Medulla oblongata (tissue), 1 donor: ENCODE data around the gene ERVMER34-1.

ENCODE experiments used
- DNase-seq: peaks from one replicate; pipeline ENCODE4 v3.0.0-alpha.2; 2015; ENCODE audit errors: extremely low spot score

The ERVMER34-1 gene

DNA sequence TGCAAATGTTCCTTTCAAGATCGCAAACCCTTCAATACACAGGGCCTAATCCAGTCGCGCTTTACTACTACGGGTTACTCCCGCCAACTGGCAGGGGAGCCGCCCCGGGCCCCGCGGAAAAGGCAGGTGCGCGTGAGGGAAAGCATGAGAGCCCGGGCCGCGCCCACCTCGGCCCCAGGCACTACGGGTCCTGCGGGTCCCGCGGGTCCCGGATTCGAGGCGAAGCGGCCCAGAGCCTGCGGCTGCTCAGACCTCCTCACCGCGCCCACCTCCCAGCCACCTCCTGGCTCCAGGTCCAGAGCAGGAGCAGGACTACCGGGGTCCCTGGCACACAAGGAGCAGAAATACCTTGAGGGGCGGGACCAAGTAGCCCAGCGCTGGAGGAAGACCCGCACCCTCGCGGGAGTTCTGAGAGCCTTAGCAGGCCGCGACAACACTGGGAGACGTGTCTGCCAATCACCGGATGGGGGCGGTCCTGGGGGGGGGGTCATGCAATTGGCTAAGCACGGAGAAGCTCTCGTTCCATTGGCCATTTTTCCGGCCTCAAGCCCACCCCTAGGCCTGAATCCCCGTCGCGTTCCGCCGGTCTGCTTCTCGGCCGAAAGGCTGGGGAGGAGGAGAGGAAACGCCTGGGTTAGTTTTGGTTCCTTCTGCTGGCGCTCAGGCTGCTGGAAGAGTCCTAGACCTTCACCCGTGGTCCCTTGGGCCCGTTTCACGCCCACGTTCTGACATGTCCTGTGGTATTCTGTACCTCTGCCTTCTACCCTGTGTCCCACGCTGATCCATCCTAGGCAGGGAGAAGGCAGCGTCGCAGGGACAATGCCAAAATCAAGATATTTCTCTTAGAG, 29.0 kb downstream of the ERVMER34-1 start:
- DNase-seq = peak; percentile 98

DNA sequence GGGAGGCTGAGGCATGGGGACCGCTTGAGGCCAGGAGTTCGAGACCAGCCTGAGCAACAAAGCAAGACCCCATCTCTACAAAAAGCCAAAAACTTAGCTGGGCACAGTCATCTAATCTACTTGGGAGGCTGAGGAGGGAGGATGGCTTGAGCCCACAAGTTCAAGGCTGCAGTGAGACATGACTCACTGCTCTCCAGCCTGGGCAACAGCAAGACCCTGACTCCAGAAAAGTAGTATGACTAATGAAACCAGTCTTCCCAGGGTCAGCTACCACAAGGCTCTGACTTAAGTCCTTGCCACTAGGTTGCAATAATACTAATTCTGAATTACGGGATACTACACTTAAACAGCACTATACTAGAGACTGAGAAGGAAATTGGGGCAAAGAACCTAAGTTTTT, 33.1 kb downstream of the ERVMER34-1 start:
- DNase-seq = no peak

DNA sequence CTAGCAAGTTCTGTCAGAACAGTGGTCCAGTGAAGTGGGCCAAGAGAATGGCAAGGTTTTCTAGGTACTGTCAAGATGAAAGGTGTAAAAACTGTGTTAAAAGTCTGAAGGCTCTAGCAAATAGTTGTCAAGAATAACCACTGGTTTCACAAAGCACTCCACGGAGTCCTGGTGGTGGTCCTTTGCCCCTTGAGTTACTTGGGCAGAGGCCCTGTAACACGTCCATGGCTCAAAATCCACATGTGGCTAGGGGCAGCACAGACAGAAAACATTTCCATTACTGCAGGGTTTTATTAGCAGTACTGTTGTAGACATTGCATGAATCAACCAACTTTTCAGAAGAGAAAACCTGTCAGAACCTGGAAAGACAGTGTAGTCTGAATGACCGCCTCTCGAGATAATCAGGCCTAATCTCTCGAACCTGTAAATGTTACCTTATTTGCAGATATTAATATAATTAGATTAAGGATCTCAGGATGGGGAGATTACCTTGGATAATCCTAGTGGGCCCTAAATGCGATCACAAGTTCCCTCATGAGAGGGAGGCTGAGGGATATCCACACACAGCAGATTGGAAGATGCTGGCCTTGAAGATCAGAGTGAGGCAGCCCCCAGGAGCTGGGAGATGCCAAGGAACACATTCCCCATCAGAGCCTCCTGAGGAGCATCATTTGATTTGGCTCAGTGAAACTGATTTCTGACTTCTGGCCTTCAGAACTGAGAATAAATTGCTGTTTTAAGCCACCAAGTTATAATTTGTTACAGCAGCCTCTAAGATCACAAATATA, 34.7 kb downstream of the ERVMER34-1 start:
- no peak for DNase-seq

DNA sequence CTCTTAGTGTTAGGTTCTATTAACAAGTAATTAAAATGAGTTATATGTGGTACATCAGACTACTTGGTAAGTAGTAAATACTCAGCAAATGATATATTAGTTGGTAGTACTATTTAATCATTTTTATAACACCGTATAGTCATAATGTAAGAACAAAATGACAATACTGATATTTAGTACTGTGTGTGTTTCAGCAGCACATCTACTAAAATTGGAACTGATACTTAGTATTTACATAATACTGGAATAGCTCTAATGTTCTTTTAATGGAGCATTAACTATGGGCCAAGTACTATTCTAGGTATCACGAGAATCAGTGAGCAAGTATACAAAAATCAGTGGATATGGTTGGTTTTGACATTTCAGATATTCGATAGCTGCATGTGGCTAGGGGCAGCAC, 35.3 kb downstream of the ERVMER34-1 start:
- no peak for DNase-seq

DNA sequence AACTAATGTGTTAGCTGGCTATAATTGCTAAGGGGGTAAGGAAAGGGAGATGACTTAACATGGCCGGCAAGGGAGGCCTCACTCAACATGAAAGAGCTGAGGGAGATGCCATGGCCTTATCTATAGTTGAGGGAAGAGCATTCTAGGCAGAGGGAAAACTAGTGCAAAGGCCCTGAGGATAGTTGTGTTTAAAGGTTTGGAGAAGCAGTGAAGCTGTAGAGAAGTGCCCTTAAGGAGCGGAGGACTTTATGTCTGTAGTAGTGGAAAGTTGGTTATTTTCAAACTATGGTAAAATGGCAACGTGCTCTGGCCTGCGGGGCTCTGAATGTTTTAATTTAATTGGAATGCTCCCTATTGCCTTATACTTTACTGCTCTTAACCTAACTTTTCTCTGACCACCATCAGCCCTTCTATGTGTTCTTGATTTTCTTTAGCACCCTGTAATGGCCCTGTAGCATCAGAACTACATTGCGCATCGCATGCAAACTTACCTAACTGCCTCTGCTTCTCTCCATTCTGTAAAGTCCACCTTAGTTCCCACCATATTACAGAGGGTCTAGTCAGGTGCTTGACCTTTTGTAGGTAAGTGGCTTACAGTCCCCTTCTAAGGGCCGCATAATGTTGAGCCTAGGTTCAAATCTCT, 35.8 kb downstream of the ERVMER34-1 start:
- DNase-seq = no peak

DNA sequence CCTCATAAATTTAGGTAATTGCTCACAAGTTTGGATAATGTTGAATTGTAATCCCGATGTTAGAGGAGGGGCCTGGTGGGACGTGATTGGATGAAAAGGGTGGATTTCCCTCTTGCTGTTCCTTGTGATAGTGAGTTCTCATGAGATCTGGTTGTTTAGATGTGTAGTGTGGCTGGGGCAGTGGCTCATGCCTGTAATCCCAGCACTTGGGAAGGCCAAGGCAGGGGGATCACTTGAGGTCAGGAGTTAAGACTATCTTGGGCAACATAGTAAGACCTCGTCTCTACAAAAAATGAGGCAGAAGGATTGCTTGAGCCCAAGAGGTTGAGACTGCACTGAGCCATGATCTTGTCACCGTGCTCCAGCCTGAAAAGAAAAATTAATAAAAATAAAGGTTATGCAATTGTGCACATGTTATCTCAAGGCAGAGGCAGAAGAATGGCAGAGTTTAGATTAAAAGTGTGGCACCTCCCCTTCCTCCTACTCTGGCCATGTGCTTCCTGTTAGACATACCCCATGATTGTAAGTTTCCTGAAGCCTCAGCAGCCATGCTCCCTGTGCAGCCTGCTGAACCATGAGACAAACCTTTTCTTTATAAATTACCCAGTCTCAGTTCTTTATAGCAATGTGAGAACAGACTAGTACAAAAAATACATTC, 36.5 kb downstream of the ERVMER34-1 start:
- no peak for DNase-seq

DNA sequence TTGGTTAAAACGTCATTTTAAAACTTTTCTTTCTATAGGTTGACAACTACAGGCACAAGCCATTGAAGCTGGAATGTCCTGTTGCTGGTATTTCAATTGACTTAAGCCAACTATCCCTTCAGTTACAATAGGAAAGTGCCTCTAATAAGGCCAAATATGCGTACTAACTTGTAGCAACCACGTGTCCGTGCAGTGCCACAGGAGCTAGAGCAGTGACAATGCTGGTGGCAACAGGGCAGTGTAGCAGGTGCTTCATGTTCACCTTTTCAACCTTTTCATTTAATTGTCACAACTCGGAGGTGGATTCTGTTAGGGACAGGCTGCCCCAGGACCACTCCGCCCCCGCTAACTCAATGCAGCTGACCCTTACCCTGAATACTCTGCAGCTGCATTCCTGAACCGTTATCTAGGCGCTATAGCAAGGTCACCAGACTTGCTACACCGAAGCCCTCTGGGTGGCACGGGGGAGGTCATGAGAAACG, 37.7 kb downstream of the ERVMER34-1 start:
- DNase-seq = no peak

DNA sequence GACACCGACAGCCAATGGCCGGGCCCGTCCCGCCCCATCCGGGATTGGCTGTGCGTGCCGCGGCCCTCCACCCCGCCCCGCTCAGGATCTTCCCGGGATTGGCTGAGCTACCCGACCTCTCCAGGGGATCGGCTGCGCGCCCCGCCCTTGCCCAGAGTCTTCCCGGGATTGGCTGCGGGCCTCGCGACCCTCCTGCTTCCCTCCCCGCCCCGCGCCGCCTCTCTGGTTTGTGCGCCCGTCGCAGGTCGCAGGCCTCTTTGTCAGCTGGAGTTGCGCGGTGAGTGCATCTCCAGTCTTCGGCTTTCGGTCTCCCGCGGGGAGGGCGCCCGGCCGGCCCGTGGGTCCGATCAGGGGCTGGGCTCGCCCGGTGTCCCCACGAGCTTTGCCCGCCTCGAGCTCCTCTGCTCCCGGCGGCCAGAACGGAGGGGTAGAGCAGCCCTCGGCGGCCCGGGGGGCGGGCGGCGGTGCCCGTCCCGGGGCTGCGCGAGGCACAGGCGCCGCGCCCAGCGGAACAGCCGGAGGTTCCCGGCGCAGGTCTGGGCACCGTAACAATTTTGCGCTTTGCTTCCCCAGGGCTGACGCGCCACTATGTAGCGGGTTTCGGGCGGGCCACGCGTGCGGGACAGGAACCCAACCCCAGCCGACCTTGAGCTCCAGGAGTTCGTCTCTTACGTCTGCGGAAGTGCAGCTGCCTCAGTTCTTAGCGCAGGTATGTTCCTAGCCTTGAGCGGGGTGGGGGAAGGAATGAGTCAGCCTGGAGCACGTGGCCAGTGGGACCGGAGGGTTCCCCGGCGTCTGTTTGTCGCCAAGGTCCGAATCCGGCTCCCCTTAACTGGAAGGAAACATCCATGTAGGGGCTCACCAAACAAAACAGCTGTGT, 38.7 kb downstream of the ERVMER34-1 start:
- peak; percentile 98 for DNase-seq

DNA sequence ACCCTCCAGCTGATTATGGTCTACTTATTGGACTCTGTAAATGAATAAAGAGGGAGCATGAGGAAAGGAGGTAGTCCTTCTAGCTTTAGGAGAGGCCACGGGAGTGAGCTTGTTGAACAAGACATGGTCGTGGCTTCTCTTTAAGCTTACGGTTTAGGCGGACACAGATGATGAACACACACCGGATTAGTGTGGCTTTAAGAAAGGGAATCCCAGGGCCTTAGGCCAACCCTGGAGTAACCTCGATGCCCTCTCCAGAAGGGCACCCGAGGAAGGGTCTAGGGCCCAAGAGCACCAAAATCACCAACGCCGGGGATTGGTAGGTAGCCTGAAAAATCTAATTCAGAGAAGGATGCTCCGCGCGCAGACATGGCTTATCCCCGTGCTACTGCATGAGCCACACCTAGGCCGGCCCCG, 39.4 kb downstream of the ERVMER34-1 start:
- no peak for DNase-seq

DNA sequence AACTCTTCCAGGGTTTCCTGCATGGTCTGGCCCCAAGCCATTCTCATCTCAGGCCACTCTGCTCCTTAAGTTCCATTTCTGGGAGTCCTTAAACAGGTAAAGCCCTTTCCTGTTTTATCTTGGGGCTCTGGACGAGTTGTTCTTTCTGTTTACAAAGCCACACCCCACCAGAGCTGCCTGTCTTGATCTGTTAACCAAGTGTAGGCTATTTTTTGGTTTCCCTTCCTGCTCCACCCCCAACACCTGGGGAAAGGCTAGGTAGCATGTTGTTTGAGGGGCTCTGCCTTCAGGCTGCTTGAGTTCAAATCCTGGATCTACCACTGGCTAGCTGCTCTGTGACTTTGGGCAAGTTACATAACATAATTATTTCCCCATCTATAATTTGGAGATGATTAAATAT, 40.0 kb downstream of the ERVMER34-1 start:
- DNase-seq = no peak

DNA sequence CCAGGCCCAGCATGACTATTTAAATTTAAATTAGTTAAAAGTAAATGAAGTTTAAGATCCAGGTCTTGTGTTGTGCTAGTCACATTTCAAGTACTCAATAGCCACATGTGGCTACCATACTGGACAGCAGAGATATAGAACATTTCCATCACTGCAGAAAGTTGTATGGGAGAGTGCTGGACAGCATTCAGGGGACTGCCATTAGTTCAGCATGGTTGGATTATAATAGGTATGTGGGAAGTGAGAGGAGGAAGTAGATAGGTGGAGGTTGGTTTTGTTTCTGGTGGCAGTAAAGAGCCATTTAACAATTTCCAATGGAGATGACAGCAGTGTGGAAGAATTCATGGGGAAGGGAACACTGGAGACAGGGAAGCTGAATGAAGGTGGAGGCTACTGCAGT, 42.1 kb downstream of the ERVMER34-1 start:
- no peak for DNase-seq

DNA sequence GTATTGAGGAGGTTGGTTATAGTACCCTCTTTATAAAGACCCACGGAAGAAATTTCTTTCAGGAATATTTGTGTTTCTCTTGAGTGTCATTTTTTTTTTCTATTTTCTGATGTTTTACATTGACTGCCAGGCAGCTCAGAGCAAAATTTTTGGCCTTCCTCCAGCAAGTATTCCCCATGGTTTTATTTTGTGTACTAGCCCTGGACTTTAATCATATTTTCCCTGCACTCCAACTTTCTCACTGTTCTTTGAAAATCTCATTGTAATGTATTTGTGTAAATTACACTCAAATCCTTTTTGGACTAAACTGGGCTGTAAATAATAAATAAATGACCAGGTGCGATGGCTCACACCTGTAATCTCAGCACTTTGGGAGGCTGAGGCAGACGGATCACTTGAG, 46.6 kb downstream of the ERVMER34-1 start:
- no peak for DNase-seq

DNA sequence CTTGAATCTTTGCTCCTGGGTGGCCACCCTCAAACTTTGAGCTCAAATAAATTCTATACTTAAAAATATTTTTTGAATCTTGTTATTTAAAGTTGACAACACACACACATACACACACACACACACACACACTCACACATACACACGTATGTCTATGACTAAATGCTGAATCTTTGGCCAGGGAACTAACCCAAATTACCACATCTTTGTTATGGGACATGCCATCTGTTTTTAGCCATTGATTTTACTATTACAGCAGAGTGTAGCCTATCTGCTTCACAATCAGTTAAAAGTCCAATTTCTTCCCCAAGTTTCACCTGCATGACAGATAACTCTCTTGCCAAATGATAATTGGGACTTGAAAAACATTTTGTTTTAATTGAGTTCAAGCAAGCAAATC, 47.1 kb downstream of the ERVMER34-1 start:
- no peak for DNase-seq

DNA sequence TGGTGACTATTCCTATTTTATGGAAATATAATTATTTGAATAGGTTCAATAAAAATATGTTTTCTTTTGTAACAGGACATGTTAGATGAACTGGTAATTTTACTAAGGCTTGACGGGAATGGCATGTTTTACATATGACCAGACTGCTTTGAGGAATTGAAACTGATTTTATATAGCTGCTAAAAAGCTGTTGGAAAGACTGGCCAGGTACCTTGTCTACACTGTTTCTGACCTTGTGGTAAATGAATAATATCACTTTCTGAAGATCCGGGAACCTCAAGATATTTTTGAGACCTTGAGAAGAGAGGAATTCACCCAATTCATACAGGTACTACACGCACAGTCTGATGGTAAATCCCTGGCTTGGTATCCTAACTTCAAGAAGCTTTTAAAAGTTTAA, 50.0 kb downstream of the ERVMER34-1 start:
- DNase-seq = no peak

DNA sequence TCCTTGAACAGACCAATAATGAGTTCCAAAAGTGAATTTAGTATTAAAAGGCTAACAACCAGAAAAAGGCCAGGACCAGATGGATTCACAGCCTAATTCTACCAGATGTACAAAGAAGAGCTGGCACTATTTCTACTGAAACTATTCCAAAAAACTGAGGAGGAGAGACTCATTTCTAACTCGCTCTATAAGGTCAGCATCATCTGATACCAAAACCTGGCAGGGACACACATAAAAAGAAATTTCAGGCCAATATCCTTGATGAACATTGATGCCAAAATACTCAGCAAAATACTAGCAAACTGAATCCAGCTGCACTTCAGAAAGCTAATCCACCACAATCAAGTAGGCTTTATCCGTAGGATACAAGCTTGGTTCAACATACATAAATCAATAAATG, 56.3 kb downstream of the ERVMER34-1 start:
- DNase-seq = no peak

DNA sequence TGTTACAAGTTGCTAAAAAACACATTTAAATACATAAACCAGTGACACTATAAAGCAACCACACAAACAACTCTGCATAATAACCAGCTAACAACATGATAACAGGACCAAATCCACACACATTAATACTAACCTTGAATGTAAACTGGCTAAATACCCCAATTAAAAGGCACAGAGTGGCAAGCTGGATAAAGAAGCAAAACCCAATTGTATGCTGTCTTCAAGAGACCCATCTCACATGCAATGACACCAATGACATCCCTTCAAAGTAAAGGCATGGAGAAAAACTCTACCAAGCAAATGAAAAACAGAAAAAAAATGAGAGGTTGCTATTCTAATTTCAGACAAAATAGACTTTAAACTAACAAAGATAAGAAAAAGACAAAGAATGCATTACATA, 57.7 kb downstream of the ERVMER34-1 start:
- no peak for DNase-seq
